VCaP (cell line): ENCODE measurements around the gene MICOS13.
"Not testable (repeated sequence)": the region's sequence is repeated elsewhere in the genome, so short reads cannot be mapped to it uniquely, and the experiment has no call there.

Source experiments
- H3K27ac ChIP-seq: fragments of 450-650 bp; 2 replicates; pipeline ENCODE4 v1.5.1; 2017
- CTCF ChIP-seq: fragments of 450-650 bp; conservative IDR thresholded peaks from 2 replicates; pipeline ENCODE4 v1.5.1; 2017; ENCODE audit warnings: mild to moderate bottlenecking, moderate library complexity

MICOS13 gene

DNA sequence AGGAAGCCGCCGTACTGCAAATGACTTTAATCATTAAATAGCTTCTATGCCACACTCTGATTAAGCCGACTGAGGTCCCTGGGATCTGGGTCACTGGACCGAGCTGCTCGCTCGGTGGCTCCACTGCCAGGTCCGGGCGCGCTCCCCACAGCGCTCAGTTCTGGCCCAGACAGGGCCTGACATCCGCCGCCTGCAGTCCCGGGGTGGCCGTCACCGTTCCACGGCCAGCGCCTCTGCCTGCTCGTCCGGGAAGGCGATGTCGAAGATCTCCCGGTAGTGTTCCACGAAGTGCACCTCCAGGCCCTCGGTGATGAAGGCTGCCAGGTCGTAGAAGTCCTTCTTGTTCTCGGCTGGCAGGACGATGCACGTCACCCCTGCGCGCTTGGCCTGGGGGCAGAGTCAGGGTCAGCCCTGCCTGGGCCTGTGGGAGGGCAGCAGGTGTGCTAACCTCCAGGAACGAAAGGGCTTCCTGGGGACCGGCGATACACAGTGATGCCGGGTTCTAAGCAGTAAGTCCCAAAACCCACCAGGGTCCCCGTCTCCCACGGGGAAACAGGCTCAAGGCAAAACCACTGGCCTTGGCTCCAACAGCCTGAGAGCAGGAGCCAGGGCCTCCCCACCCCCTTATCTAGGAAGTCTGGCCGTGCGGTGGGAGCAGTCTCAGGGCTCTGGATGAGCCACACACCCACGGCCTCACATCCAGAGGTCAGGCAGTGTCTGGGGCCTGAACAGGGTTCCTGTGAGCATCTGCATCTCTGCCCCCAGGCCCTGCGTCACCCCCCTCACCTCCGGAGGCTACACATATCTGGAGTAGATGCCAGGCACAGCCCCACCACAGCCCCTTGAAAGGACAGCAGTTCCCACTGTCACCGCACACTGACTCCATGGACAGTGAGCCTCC is 11.8 kb upstream of the MICOS13 start:
- peak overlapping the region; percentile 84 for H3K27ac ChIP-seq
- no peak for TF ChIP-seq CTCF

DNA sequence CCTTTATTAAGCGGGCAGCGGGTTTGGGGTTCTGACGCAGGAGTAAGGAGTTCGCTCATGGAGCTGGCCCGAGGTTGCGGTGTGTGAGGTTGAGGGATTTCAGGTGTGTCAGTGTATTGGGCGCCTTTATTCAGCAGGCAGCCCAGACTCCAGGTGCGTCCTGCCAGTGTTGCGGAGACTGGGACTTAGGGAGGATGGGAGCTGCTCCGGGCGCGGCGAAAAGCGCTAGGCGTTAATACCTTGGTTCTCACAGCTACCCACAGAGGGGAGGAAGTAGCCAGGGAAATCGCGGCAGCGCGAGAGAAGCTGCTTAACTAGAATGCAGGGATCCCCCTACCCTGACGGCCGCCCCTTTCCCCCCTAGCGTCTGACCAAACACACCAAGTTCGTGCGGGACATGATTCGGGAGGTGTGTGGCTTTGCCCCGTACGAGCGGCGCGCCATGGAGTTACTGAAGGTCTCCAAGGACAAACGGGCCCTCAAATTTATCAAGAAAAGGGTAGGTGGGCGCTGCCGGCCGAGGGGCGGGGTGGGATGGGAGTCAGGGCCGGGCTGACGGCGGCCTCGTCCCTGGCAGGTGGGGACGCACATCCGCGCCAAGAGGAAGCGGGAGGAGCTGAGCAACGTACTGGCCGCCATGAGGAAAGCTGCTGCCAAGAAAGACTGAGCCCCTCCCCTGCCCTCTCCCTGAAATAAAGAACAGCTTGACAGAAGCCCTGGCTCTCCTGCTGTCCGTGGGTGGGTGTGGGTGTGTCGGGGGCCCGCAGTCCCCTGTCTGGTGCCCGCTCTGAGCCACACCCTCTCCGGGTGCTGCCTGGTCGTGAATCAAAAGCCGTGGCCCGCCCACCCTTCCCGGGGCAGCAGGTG is 10.9 kb upstream of the MICOS13 start:
- H3K27ac ChIP-seq: peak overlapping the region; percentile 84
- TF ChIP-seq CTCF: no peak

DNA sequence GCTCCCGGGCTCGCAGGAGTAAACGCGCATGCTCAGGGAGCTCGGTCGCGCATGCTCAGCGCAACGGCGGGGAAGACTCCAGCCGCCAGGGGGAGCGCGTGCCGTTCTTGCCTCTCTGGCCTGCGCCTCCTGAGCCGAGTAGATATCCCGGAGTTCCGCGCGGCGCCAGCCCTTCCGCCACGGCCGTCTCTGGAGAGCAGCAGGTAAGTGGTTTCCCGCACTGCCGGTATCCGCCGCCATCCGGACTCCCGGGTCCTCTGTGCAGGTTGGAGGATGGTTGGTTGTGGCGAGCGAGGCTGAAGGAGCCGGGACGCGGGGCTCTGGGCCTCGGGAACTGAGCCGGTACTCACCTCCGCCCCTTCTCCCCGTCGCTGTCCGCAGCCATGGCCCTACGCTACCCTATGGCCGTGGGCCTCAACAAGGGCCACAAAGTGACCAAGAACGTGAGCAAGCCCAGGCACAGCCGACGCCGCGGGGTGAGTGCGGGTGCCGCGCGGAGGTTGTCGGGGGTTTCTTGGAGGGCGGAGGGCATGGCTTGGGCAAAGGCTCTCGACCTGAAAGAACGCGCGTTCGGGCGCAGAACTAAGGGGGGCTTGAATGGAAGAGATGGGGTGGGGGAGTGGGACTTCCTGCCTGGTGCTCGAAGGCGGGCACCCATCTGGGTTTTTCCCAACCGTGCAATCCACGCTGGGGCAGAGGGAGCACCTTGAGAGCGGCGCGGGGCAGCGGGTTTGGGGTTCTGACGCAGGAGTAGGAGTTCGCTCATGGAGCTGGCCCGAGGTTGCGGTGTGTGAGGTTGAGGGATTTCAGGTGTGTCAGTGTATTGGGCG is 10.0 kb upstream of the MICOS13 start, which contains the start of gene RPL36:
TSS of gene RPL36 (plus strand) at position 171 of the 830 bp plus-strand sequence. CDS start at position 384, 213 bp downstream.
- peak; percentile 90 for TF ChIP-seq CTCF
- H3K27ac ChIP-seq: peak within 1 kb of the TSS; percentile 84

DNA sequence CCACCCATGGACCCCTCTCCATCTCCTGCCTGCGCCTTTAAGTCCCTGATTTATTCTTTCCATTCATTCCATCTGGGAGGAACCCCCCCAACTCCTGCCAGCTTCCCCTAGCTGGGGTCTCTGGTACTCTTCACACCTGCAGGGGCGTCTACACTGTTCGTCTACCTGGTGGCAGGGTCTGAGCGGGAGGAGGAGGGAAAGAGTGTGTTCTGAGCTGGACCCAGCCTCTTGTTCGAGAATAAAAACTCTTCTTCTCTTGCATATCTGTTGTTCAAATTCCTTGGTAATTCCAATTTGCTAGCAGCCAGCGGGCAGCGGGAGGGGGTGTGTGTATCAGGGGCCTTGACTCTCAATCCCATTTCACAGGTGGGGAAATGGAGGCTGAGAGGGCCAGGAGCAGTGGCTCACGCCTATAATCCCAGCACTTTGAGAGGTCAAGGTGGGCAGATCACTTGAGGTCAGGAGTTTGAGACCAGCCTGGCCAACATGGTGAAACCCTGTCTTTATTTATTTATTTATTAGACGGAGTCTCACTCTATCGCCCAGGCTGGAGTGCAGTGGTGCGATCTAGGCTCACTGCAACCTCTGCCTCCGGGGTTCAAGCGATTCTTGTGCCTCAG is 8.1 kb upstream of the MICOS13 start:
- not testable (repeated sequence) for H3K27ac ChIP-seq

- peak; percentile 40 for TF ChIP-seq CTCF
- H3K27ac ChIP-seq: peak overlapping the region; percentile 60
Measured at GRCh38 chr19:5687360-5688198, 7.3 kb upstream of the MICOS13 start.

- TF ChIP-seq CTCF: peak; percentile 87
Measured at GRCh38 chr19:5686647-5687359, 6.5 kb upstream of the MICOS13 start.

More at GRCh38 chr19:5686647-5687359, 6.5 kb upstream of the MICOS13 start:
- H3K27ac ChIP-seq: peak overlapping the region; percentile 60
